OCI-LY7 (cell line): ENCODE measurements around the gene ICE2. TPM values are rescaled to one million over a fixed set of nuclear protein-coding genes. Genes with fewer than 3 reads are reported as not detected.

Experiments used
- BruUV-seq: library from RNA; stranded (reverse); fragments of 400-500 nt; replicated peaks from 2 replicates; lab custom pipeline; 2021; lab: Mats Ljungman, UMichigan
- CTCF ChIA-PET: fragments of 300-600 bp; sonication (Branson Sonifier 250); formaldehyde crosslinking; loops from one replicate; lab custom pipeline; 2022; ENCODE audit warnings: antibody characterized with exemption; ENCODE audit not compliant: unreplicated experiment; lab: Charles Lee
- POLR2A ChIA-PET: fragments of 300-600 bp; sonication (Branson Sonifier 250); formaldehyde crosslinking; loops from one replicate; lab custom pipeline; 2022; ENCODE audit warnings: antibody characterized with exemption; lab: Charles Lee
- DNase-seq: peaks from one replicate; pipeline ENCODE4 v3.0.0-alpha.2; 2015; ENCODE audit warnings: low spot score
- H2AFZ ChIP-seq: fragments of 200-600 bp; sonication (generic), shearing (Covaris generic); 2 replicates; pipeline ENCODE4 v1.6.1; 2014; ENCODE audit warnings: mild to moderate bottlenecking, antibody characterized with exemption, low read length, moderate library complexity
- H3K27ac ChIP-seq: fragments of 200-600 bp; sonication (generic); 2 replicates; pipeline ENCODE4 v1.5.1; 2014; ENCODE audit warnings: mixed run types, low read depth, mild to moderate bottlenecking, moderate library complexity, low read length, inconsistent platforms; ENCODE audit not compliant: poor library complexity, severe bottlenecking
- H3K36me3 ChIP-seq: fragments of 200-600 bp; sonication (generic); 2 replicates; pipeline ENCODE4 v1.6.1; 2014; ENCODE audit warnings: mild to moderate bottlenecking, antibody characterized with exemption, low read length, moderate library complexity, mixed read lengths; ENCODE audit not compliant: insufficient read depth
- H3K4me1 ChIP-seq: fragments of 200-600 bp; sonication (generic); 2 replicates; pipeline ENCODE4 v1.5.1; 2014; ENCODE audit warnings: mild to moderate bottlenecking, low read length; ENCODE audit not compliant: insufficient read depth, poor library complexity, severe bottlenecking
- H3K4me2 ChIP-seq: fragments of 200-600 bp; sonication (generic); 2 replicates; pipeline ENCODE4 v1.6.1; 2014; ENCODE audit warnings: mild to moderate bottlenecking, low read length
- H3K4me3 ChIP-seq: fragments of 200-600 bp; sonication (generic); 2 replicates; pipeline ENCODE4 v1.5.1; 2014; ENCODE audit warnings: mild to moderate bottlenecking, low read depth, low read length; ENCODE audit not compliant: poor library complexity, severe bottlenecking
- H3K79me2 ChIP-seq: fragments of 200-600 bp; sonication (generic); 2 replicates; pipeline ENCODE4 v1.6.1; 2016; ENCODE audit warnings: low read depth, mild to moderate bottlenecking, low read length, moderate library complexity, mixed read lengths; ENCODE audit not compliant: insufficient read depth
- H3K9me2 ChIP-seq: fragments of 200-600 bp; sonication (generic); 2 replicates; pipeline ENCODE4 v1.6.1; 2016; ENCODE audit warnings: mild to moderate bottlenecking, low read length, mixed read lengths; ENCODE audit not compliant: insufficient read depth
- H3K9me3 ChIP-seq: fragments of 200-600 bp; sonication (generic); 2 replicates; pipeline ENCODE4 v1.6.1; 2014; ENCODE audit warnings: mild to moderate bottlenecking, mixed run types, low read length, mixed read lengths
- H4K20me1 ChIP-seq: fragments of 200-600 bp; sonication (generic); 2 replicates; pipeline ENCODE4 v1.6.1; 2014; ENCODE audit warnings: mild to moderate bottlenecking, antibody characterized with exemption, low read length, moderate library complexity, mixed read lengths; ENCODE audit not compliant: insufficient read depth
- CTCF ChIP-seq: fragments of 200-600 bp; sonication (generic); conservative IDR thresholded peaks from 2 replicates; pipeline ENCODE4 v1.5.1; 2014; ENCODE audit warnings: mild to moderate bottlenecking, antibody characterized with exemption, low read length, moderate library complexity, mixed read lengths
- EZH2phosphoT487 ChIP-seq: fragments of 200-600 bp; sonication (generic); IDR thresholded peaks from 2 replicates; pipeline ENCODE4 v1.6.1; 2018; ENCODE audit warnings: low read depth, borderline replicate concordance, mild to moderate bottlenecking, mixed run types, antibody characterized with exemption, low read length, moderate library complexity, mixed read lengths
- intact Hi-C: fragments of 100-400 bp; cut with micrococcal nuclease; formaldehyde crosslinking; loops from one replicate; pipeline ENCODE4 v1.10.0; 2022; ENCODE audit not compliant: unreplicated experiment
- total RNA-seq, 2 experiments: library from RNA; depleted of rRNA in 1 of 2; stranded (reverse); fragments of >200 nt in 1 of 2; shearing (Covaris generic) in 1 of 2; gene quantifications; 2 replicates each; pipeline ENCODE4 v1.2.3, GENCODE V29; 2014 to 2022

ICE2 gene
- total RNA-seq, 2 experiments from 2014 or later: 37.1 to 78.1 TPM

GRCh38 chr15:60511351-60512031, 32.5 kb upstream of the ICE2 start:
- Histone ChIP-seq H3K4me3 (no peak overlapping the region), H3K27ac (no peak overlapping the region), H3K36me3 (no peaks in the 10 kb centered on the region), H3K4me2 (no peak overlapping the region), H3K4me1 (peaks cover 6% of the 10 kb centered on the region), H3K79me2 (no peaks in the 10 kb centered on the region), H3K9me3 (no peaks in the 10 kb centered on the region), H3K9me2 (no peaks in the 10 kb centered on the region), H2AFZ (no peak overlapping the region), H4K20me1 (no peaks in the 10 kb centered on the region)
- intact Hi-C loops: no loop called here
- TF ChIP-seq CTCF (no peak), EZH2phosphoT487 (no peak)
- CTCF ChIA-PET: no interaction called here
- POLR2A ChIA-PET: no interaction called here
- DNase-seq: no peak
- no TSS peak for BruUV-seq

- H3K27ac ChIP-seq: no peak overlapping the region
- H4K20me1 ChIP-seq: no peaks in the 10 kb centered on the region
- intact Hi-C loops: no loop called here
- TF ChIP-seq CTCF (no peak), EZH2phosphoT487 (no peak)
- H3K4me3 ChIP-seq: no peak overlapping the region
- ChIA-PET CTCF (no interaction called here), POLR2A (interaction anchor here (0.7 kb wide), 1 partner anchor 28 kb away, joined by 3 read pairs; no protein-coding TSS in a partner anchor)
- DNase-seq: no peak
- H3K9me3 ChIP-seq: no peaks in the 10 kb centered on the region
- H3K36me3 ChIP-seq: no peaks in the 10 kb centered on the region
- H2AFZ ChIP-seq: no peak overlapping the region
- H3K4me1 ChIP-seq: peaks cover 6% of the 10 kb centered on the region
- no peak overlapping the region for H3K4me2 ChIP-seq
- H3K79me2 ChIP-seq: no peaks in the 10 kb centered on the region
- no peaks in the 10 kb centered on the region for H3K9me2 ChIP-seq
- BruUV-seq: no TSS peak
These were observed 31.1 kb upstream of the ICE2 start for GRCh38 chr15:60510006-60510405.

GRCh38 chr15:60509470-60509869, 30.5 kb upstream of the ICE2 start:
- Histone ChIP-seq H3K9me2 (no peaks in the 10 kb centered on the region), H3K4me2 (no peak overlapping the region), H3K27ac (no peak overlapping the region), H3K36me3 (no peaks in the 10 kb centered on the region), H2AFZ (no peak overlapping the region), H3K79me2 (no peaks in the 10 kb centered on the region), H3K4me3 (no peak overlapping the region), H3K9me3 (no peaks in the 10 kb centered on the region), H3K4me1 (peaks cover 6% of the 10 kb centered on the region), H4K20me1 (no peaks in the 10 kb centered on the region)
- DNase-seq: no peak
- ChIA-PET CTCF (no interaction called here), POLR2A (interaction anchor here (0.6 to 0.7 kb wide), 2 partner anchors 18 to 30 kb away, joined by 3 to 4 read pairs; no protein-coding TSS in a partner anchor)
- TF ChIP-seq EZH2phosphoT487: no peak
- no peak for TF ChIP-seq CTCF
- intact Hi-C loops: loop anchor here (5.0 kb wide), 1 partner anchor 152 kb away; no protein-coding TSS in a partner anchor
- no TSS peak for BruUV-seq
